NCI-H146 treated with DMSO at 0.1 percent for 48 hours (cell line): ENCODE data around the gene PLA2G15.
A peak's percentile ranks its signal among the peaks of the same experiment; 100 is the strongest.

Experiments
- DNase-seq: peaks from one replicate; lab custom pipeline; 2025; ENCODE audit not compliant: unreplicated experiment; lab: John Stamatoyannopoulos, UW

The PLA2G15 gene

GRCh38 chr16:68251832-68252231 lies 6.7 kb downstream of the PLA2G15 start:
- DNase-seq, result no peak

GRCh38 chr16:68252383-68252782 lies 7.2 kb downstream of the PLA2G15 start:
- no peak for DNase-seq

GRCh38 chr16:68253721-68254120 lies 8.5 kb downstream of the PLA2G15 start:
- no peak for DNase-seq

GRCh38 chr16:68255712-68256111 lies 10.5 kb downstream of the PLA2G15 start:
- no peak for DNase-seq

GRCh38 chr16:68257251-68257905 lies 12.2 kb downstream of the PLA2G15 start:
- DNase-seq, result peak; percentile 35

GRCh38 chr16:68257906-68258800 lies 13.0 kb downstream of the PLA2G15 start:
- no peak for DNase-seq

- no peak for DNase-seq
Measured at GRCh38 chr16:68259007-68259825, 14.0 kb downstream of the PLA2G15 start.

- DNase-seq, result no peak
Measured at GRCh38 chr16:68263559-68264127, 18.5 kb downstream of the PLA2G15 start.

- peak; percentile 13 for DNase-seq
Measured at GRCh38 chr16:68264128-68265077, 19.2 kb downstream of the PLA2G15 start, which contains the start of gene SLC7A6. SLC7A6 (plus strand) TSS chr16:68264526; CDS start chr16:68274727, 10,201 bp downstream.

- DNase-seq, result no peak
Measured at GRCh38 chr16:68265078-68265920, 20.1 kb downstream of the PLA2G15 start.

- no peak for DNase-seq
Measured at GRCh38 chr16:68267612-68268405, 22.6 kb downstream of the PLA2G15 start.

- DNase-seq, result no peak
Measured at GRCh38 chr16:68269793-68270192, 24.6 kb downstream of the PLA2G15 start.

GRCh38 chr16:68270353-68270752 lies 25.2 kb downstream of the PLA2G15 start:
- no peak for DNase-seq

- DNase-seq, result peak; percentile 70
Measured at GRCh38 chr16:68272507-68273209, 27.5 kb downstream of the PLA2G15 start.

- no peak for DNase-seq
Measured at GRCh38 chr16:68273459-68273858, 28.3 kb downstream of the PLA2G15 start.

GRCh38 chr16:68273896-68274295 lies 28.7 kb downstream of the PLA2G15 start:
- DNase-seq, result no peak

GRCh38 chr16:68274441-68274840 lies 29.3 kb downstream of the PLA2G15 start:
- no peak for DNase-seq
